Type B pancreatic cell (in vitro differentiated cells): Measurements from ENCODE around the gene TRMT44. TPM values are rescaled to one million over a fixed set of nuclear protein-coding genes. Genes with fewer than 3 reads are reported as not detected.

Experiments
- DNase-seq: peaks from one replicate; pipeline ENCODE4 v3.0.0; 2021; ENCODE audit warnings: mixed read lengths; ENCODE audit not compliant: unreplicated experiment; ENCODE audit errors: extremely low spot score
- H3K27ac Mint-ChIP-seq: 2 replicates; pipeline ENCODE4 v1.8.0; 2021; ENCODE audit warnings: mild to moderate bottlenecking, mixed read lengths
- H3K27me3 Mint-ChIP-seq: 2 replicates; pipeline ENCODE4 v1.8.0; 2021; ENCODE audit warnings: mixed read lengths
- H3K36me3 Mint-ChIP-seq: 2 replicates; pipeline ENCODE4 v1.8.0; 2021; ENCODE audit warnings: mixed read lengths
- H3K4me1 Mint-ChIP-seq: one replicate; pipeline ENCODE4 v1.8.0; 2021; ENCODE audit warnings: mixed read lengths; ENCODE audit not compliant: unreplicated experiment
- H3K4me3 Mint-ChIP-seq: 2 replicates; pipeline ENCODE4 v1.8.0; 2021; ENCODE audit warnings: mild to moderate bottlenecking, mixed read lengths
- H3K9me3 Mint-ChIP-seq: 2 replicates; pipeline ENCODE4 v1.8.0; 2021; ENCODE audit warnings: mixed read lengths
- total RNA-seq: library from RNA; stranded (reverse); gene quantifications from 2 replicates; pipeline ENCODE4 v1.2.1, GENCODE V29; 2021; ENCODE audit warnings: low replicate concordance
- TF ChIP-seq, protein P1 (sequence below): fragments of 200-600 bp; sonication (generic); conservative IDR thresholded peaks from 2 replicates; pipeline ENCODE4 v1.5.0; 2021; ENCODE audit warnings: antibody characterized with exemption, mild to moderate bottlenecking

TRMT44 gene
- total RNA-seq, 1 donor from 2014 or later: 32.3 TPM

- Mint-ChIP-seq H3K27ac (peak overlapping the region; percentile 76), H3K4me3 (peak overlapping the region; percentile 77), H3K4me1 (peaks cover 46% of the 10 kb centered on the region), H3K36me3 (peaks cover 5% of the 10 kb centered on the region), H3K9me3 (peaks cover 6% of the 10 kb centered on the region), H3K27me3 (no peaks in the 10 kb centered on the region)
- TF ChIP-seq, protein P1, sequence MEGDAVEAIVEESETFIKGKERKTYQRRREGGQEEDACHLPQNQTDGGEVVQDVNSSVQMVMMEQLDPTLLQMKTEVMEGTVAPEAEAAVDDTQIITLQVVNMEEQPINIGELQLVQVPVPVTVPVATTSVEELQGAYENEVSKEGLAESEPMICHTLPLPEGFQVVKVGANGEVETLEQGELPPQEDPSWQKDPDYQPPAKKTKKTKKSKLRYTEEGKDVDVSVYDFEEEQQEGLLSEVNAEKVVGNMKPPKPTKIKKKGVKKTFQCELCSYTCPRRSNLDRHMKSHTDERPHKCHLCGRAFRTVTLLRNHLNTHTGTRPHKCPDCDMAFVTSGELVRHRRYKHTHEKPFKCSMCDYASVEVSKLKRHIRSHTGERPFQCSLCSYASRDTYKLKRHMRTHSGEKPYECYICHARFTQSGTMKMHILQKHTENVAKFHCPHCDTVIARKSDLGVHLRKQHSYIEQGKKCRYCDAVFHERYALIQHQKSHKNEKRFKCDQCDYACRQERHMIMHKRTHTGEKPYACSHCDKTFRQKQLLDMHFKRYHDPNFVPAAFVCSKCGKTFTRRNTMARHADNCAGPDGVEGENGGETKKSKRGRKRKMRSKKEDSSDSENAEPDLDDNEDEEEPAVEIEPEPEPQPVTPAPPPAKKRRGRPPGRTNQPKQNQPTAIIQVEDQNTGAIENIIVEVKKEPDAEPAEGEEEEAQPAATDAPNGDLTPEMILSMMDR: no peak
- no peak for DNase-seq
These were observed 3.3 kb upstream of the TRMT44 start for GRCh38 chr4:8437281-8437680.

- DNase-seq: no peak
- Mint-ChIP-seq H3K4me1 (peaks cover 56% of the 10 kb centered on the region), H3K4me3 (peak overlapping the region; percentile 77), H3K9me3 (peaks cover 6% of the 10 kb centered on the region), H3K27me3 (no peaks in the 10 kb centered on the region), H3K36me3 (peaks cover 5% of the 10 kb centered on the region), H3K27ac (peak overlapping the region; percentile 79)
- TF ChIP-seq, protein P1: no peak
These were observed 1.8 kb upstream of the TRMT44 start for GRCh38 chr4:8438743-8439142.

DNA sequence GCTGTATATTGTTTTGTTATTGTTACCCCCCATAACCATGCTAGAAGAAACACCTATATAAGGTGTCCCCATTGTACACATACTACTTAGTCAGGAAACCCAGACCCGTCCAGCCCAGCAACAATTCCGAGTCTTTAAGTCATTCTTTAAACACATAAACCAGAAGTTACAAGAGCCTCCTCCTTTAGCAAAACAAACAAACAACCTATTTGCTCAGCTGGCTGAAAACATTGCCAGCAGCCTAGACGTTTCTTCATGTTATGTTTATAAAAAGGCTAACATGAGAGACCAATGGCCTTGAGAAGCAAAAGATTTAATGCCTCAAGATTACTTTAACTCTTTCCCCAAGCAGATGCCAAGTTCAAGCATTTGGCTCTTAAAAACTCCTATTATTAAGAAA lies 1.4 kb upstream of the TRMT44 start:
- TF ChIP-seq, protein P1: no peak
- Mint-ChIP-seq H3K4me3 (peak overlapping the region; percentile 77), H3K36me3 (peaks cover 5% of the 10 kb centered on the region), H3K27ac (peak overlapping the region; percentile 79), H3K4me1 (peaks cover 60% of the 10 kb centered on the region), H3K27me3 (no peaks in the 10 kb centered on the region), H3K9me3 (peaks cover 6% of the 10 kb centered on the region)
- no peak for DNase-seq

- TF ChIP-seq, protein P1: no peak
- Mint-ChIP-seq H3K4me1 (peaks cover 60% of the 10 kb centered on the region), H3K27me3 (no peaks in the 10 kb centered on the region), H3K36me3 (peaks cover 5% of the 10 kb centered on the region), H3K9me3 (peaks cover 6% of the 10 kb centered on the region), H3K4me3 (peak overlapping the region; percentile 98), H3K27ac (peak overlapping the region; percentile 99)
- no peak for DNase-seq
These were observed 574 bp upstream of the TRMT44 start for GRCh38 chr4:8439914-8440491.

- TF ChIP-seq, protein P1: no peak
- no peaks in the 10 kb centered on the region for H3K27me3 Mint-ChIP-seq
These were observed 1.0 kb downstream of the TRMT44 start for GRCh38 chr4:8441499-8442091.

More at GRCh38 chr4:8441499-8442091, 1.0 kb downstream of the TRMT44 start:
- peak overlapping the region; percentile 87 for H3K4me3 Mint-ChIP-seq
- no peak for DNase-seq
- peaks cover 6% of the 10 kb centered on the region for H3K9me3 Mint-ChIP-seq
- H3K4me1 Mint-ChIP-seq: peaks cover 56% of the 10 kb centered on the region
- peak overlapping the region; percentile 63 for H3K27ac Mint-ChIP-seq
- peaks cover 5% of the 10 kb centered on the region for H3K36me3 Mint-ChIP-seq
